Nephron (organoid): ENCODE measurements around the gene PLBD1.
A peak's percentile ranks its signal among the peaks of the same experiment; 100 is the strongest.

Experiments used
- H3K27ac Mint-ChIP-seq, 3 experiments: 2 replicates each; pipeline ENCODE4 v1.8.0; 2020; ENCODE audit warnings: mixed read lengths in 3 of 3, mild to moderate bottlenecking in 2 of 3, moderate library complexity in 1 of 3
- H3K27me3 Mint-ChIP-seq: 2 replicates; pipeline ENCODE4 v1.8.0; 2021; ENCODE audit warnings: low read depth, mild to moderate bottlenecking, moderate library complexity, mixed read lengths
- H3K36me3 Mint-ChIP-seq: 2 replicates; pipeline ENCODE4 v1.8.0; 2020; ENCODE audit warnings: low read depth, mixed read lengths
- H3K4me1 Mint-ChIP-seq: 2 replicates; pipeline ENCODE4 v1.8.0; 2020; ENCODE audit warnings: mixed read lengths
- H3K4me3 Mint-ChIP-seq, 3 experiments: 2 replicates each; pipeline ENCODE4 v1.8.0; 2020; ENCODE audit warnings: mild to moderate bottlenecking in 3 of 3, mixed read lengths in 3 of 3, moderate library complexity in 2 of 3
- H3K9me3 Mint-ChIP-seq: 2 replicates; pipeline ENCODE4 v1.8.0; 2020; ENCODE audit warnings: mixed read lengths
- TF ChIP-seq, protein P1 (sequence below), 3 experiments: fragments of 200-600 bp; sonication (generic); IDR thresholded peaks; one replicate each; pipeline ENCODE4 v1.5.0; 2021; ENCODE audit warnings: antibody characterized with exemption in 3 of 3; ENCODE audit not compliant: unreplicated experiment in 3 of 3

The PLBD1 gene

DNA sequence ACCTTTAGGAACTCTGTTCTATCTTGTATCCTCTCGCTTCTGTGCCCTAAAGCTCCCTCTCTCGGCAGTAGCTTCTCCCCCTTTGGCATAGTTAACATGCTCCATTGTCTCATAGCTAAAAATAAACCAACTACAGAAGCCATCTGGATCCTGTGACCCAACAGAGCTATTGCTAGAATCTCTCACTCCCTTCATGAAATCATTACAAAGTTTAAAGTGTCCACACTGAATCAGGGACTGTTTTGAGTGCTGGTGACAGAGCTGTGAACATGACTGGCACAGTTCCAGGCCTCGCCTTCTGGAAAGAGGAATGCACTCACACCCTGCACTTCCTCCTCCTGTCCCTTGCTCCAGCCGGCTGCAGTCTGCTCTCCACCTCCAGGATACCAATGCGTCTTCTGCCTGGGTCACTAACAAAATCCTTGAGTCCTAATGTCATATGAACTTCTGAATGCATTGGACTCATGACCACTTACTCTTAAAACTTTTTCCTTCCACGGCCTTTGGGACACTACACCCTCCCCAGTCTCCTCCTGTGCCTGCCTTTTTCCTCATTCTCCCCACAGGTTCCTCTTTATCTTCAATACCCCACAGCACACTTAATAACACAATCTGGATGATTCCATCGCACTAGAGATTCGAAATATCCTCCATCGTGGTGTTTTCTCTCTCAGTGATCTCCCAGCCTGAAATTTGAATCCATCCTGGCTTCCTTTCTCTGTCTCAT is 13.2 kb downstream of the PLBD1 start:
- TF ChIP-seq, protein P1, sequence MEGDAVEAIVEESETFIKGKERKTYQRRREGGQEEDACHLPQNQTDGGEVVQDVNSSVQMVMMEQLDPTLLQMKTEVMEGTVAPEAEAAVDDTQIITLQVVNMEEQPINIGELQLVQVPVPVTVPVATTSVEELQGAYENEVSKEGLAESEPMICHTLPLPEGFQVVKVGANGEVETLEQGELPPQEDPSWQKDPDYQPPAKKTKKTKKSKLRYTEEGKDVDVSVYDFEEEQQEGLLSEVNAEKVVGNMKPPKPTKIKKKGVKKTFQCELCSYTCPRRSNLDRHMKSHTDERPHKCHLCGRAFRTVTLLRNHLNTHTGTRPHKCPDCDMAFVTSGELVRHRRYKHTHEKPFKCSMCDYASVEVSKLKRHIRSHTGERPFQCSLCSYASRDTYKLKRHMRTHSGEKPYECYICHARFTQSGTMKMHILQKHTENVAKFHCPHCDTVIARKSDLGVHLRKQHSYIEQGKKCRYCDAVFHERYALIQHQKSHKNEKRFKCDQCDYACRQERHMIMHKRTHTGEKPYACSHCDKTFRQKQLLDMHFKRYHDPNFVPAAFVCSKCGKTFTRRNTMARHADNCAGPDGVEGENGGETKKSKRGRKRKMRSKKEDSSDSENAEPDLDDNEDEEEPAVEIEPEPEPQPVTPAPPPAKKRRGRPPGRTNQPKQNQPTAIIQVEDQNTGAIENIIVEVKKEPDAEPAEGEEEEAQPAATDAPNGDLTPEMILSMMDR (IDR thresholded peaks at IDR 0.05; ENCODE audit: unreplicated experiment in 3 of 3): no peak
- Mint-ChIP-seq H3K27me3 (no peaks in the 10 kb centered on the region), H3K9me3 (peaks cover 2% of the 10 kb centered on the region), H3K27ac (no peak overlapping the region), H3K4me1 (no peaks in the 10 kb centered on the region), H3K36me3 (no peaks in the 10 kb centered on the region), H3K4me3 (no peak overlapping the region)

DNA sequence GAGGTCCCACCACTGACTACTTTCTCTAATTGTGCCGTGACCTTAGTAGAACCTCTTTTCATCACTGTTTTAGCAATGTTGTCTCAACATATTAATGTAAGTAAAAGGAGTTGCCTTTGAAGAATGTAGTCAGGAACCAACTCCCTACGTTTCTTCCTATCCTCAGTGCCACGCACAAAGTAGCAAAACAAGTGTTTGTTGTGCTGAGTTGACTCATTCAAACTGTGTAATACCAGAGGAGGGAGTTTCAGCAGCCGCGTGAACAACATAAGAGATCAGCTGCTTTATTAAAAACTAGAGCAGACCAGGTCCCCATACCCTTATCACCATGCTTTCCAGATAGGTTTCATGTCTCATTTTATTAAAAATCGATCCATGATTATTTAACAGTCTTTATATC is 19.1 kb downstream of the PLBD1 start:
- no peaks in the 10 kb centered on the region for H3K4me1 Mint-ChIP-seq
- H3K27ac Mint-ChIP-seq: peak overlapping the region in 1 of 3 experiments; percentile 36
- H3K36me3 Mint-ChIP-seq: no peaks in the 10 kb centered on the region
- H3K27me3 Mint-ChIP-seq: no peaks in the 10 kb centered on the region
- H3K9me3 Mint-ChIP-seq: no peaks in the 10 kb centered on the region
- H3K4me3 Mint-ChIP-seq: no peak overlapping the region
- TF ChIP-seq, protein P1 (IDR thresholded peaks at IDR 0.05; ENCODE audit: unreplicated experiment in 3 of 3): no peak

DNA sequence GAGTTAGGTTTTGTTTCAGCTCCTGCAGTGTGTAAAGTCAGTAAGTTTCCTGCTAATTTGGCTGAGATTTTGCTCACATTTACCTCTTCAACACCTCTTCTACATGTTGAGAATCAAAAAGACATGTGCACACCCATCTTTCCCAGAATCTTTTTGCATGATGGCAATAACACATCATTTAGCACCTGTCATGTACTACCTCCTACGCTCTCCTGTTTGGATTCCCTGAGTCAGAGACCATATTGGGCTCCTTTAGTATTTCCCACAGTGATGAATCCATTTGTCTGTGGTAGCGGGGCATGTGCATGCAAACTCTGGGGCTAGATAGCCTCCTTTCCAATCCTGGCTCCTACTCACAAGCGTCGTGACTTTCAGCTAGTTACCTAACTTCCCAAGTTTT is 20.1 kb downstream of the PLBD1 start:
- H3K4me1 Mint-ChIP-seq: no peaks in the 10 kb centered on the region
- TF ChIP-seq, protein P1 (IDR thresholded peaks at IDR 0.05; ENCODE audit: unreplicated experiment in 3 of 3): no peak
- no peaks in the 10 kb centered on the region for H3K9me3 Mint-ChIP-seq

DNA sequence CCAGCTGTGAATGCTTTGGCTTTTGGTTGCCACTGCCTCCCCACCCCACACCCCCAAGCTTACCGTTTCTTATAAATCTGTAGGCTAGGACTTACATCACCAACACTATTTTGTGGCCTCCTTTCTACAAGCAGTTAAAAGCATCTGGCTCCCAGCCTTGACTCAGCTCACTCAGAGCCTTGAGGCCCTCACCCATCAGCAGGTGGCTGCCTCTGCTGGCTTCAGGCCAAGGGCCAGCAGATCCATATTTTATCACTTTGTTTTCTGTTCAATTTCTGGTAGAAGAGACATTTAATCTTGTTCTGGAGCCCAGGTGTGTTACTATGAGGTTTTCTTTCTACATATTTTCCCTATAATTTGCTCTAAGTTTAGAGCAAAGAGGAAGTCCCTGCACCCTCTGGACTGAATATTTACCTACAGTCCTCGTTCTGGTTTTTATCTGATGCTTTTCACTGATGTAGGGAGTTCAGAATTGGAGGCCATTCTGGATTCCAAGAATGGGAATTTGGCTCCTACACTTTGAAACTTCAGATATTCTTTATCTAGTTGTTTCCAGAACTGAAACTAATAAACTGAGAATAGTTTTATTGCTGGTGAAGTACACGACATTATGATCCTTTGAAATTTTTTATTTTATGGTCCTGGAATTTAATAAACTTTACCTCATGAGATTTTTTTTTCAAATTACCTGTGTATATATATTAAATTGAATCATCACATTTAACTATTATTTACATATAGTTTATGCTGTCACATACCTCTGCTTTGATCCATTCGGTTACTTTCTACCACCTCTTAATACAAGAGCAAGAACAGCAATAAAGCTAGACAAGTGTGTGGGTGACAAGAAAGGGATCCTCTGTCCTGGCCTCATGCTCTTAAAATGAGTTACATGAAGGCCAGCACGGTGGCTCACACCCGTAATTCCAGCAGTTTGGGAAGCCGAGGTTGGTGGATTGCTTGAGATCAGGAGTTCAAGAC is 22.2 kb downstream of the PLBD1 start:
- Mint-ChIP-seq H3K4me1 (no peaks in the 10 kb centered on the region), H3K36me3 (no peaks in the 10 kb centered on the region), H3K4me3 (no peak overlapping the region), H3K9me3 (no peaks in the 10 kb centered on the region), H3K27me3 (no peaks in the 10 kb centered on the region), H3K27ac (no peak overlapping the region)
- TF ChIP-seq, protein P1 (IDR thresholded peaks at IDR 0.05; ENCODE audit: unreplicated experiment in 3 of 3): no peak

More for the DNA sequence above, 20.1 kb downstream of the PLBD1 start:
- Mint-ChIP-seq H3K4me3 (no peak overlapping the region), H3K27ac (no peak overlapping the region), H3K36me3 (no peaks in the 10 kb centered on the region), H3K27me3 (no peaks in the 10 kb centered on the region)

DNA sequence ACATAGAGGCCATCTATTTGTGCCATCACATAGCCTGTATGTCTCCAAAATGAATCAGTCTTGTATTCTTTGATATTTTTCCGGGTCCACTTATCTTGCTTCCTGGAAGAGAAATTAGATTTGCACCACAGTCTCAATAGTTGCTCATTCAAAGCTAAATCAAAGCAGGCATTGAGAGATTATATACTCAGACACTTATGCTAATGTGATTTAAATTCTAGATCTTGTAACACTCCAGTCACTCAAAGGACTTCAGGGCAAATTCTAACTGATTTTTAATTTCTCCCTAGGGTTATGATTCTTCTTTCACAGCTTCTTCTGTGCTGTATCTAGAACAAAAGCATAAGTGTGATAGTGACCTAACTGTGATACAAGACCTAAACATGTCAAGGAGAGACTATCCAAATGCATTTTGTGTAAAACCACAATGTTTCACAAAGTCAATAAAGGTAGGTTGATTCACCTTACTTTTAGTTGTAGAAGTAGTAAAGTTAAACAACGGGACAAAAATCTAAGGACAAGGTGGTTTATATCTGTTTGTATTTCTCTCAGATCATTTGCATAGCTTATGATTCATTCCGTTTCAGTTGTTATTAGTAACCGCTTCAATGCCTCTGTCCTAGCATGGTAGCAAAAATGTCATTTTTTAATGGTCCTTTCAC is 26.8 kb downstream of the PLBD1 start:
- Mint-ChIP-seq H3K36me3 (peaks cover 4% of the 10 kb centered on the region), H3K4me3 (no peak overlapping the region), H3K27me3 (no peaks in the 10 kb centered on the region), H3K4me1 (no peaks in the 10 kb centered on the region), H3K27ac (no peak overlapping the region), H3K9me3 (no peaks in the 10 kb centered on the region)
- TF ChIP-seq, protein P1 (IDR thresholded peaks at IDR 0.05; ENCODE audit: unreplicated experiment in 3 of 3): no peak
